Activated B cell treated with CpG ODN at 0.5 μM for 24 hours (primary cell): Measurements from ENCODE around the gene PDCD7. TPM values are rescaled to one million over a fixed set of nuclear protein-coding genes. Genes with fewer than 3 reads are reported as not detected.

Experiments used
- ATAC-seq: fragments of 200-7000 bp; cut with Tn5 transposase; one replicate; pipeline ENCODE4 v1.10.0; 2021; ENCODE audit warnings: low read depth, mild to moderate bottlenecking, moderate library complexity
- CTCF ChIA-PET: fragments of 350-600 bp; sonication (Branson Sonifier 250); formaldehyde crosslinking; loops from one replicate; lab custom pipeline; 2021; ENCODE audit warnings: antibody characterized with exemption; lab: Charles Lee
- POLR2A ChIA-PET: fragments of 350-600 bp; sonication (Branson Sonifier 250); formaldehyde crosslinking; loops from one replicate; lab custom pipeline; 2021; ENCODE audit warnings: antibody characterized with exemption; lab: Charles Lee
- DNase-seq: peaks from one replicate; pipeline ENCODE4 v3.0.0; 2022
- H3K27ac Mint-ChIP-seq: one replicate; pipeline ENCODE4 v1.8.0; 2020; ENCODE audit warnings: mixed read lengths
- H3K27me3 Mint-ChIP-seq: one replicate; pipeline ENCODE4 v1.8.0; 2021; ENCODE audit warnings: mixed read lengths
- H3K36me3 Mint-ChIP-seq: one replicate; pipeline ENCODE4 v1.8.0; 2021; ENCODE audit warnings: low read depth, mixed read lengths
- H3K4me1 Mint-ChIP-seq: one replicate; pipeline ENCODE4 v1.8.0; 2021; ENCODE audit warnings: mixed read lengths
- H3K4me3 Mint-ChIP-seq: one replicate; pipeline ENCODE4 v1.8.0; 2020; ENCODE audit warnings: mild to moderate bottlenecking, mixed read lengths
- H3K9me3 Mint-ChIP-seq: one replicate; pipeline ENCODE4 v1.8.0; 2020; ENCODE audit warnings: mixed read lengths
- intact Hi-C: fragments of 100-400 bp; cut with micrococcal nuclease; formaldehyde crosslinking; loops from one replicate; pipeline ENCODE4 v1.15.1; 2024
- total RNA-seq: library from RNA; stranded (reverse); gene quantifications from 2 replicates; pipeline ENCODE4 v1.2.3, GENCODE V29; 2022
- TF ChIP-seq, protein P1 (sequence below): fragments of 200-600 bp; IDR thresholded peaks from one replicate; pipeline ENCODE4 v1.8.0; 2022; ENCODE audit warnings: antibody characterized with exemption, mild to moderate bottlenecking

The PDCD7 gene
- total RNA-seq, 1 donor from 2014 or later, result 30.7 TPM

DNA sequence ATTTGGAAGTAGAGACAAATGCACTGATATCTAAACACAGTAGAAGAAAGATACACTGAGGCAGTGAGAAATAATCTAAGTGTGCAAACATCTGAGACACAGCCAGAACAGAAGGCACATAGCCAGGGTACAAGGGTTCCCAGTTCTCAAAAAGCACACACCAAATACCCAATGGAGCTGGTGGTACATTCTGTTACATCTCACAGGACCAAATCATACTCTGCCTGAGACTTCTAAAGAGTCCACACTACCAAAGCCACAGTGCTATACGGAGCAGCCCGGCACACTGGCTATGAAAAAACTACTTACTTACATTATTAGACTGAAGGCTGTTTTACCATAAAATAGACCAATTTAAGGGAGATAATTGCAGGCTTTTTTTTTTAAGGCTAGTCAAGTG is 32.3 kb upstream of the PDCD7 start:
- CTCF ChIA-PET, result no interaction called here
- Mint-ChIP-seq H3K27ac (no peak overlapping the region), H3K36me3 (peaks cover 46% of the 10 kb centered on the region), H3K4me1 (no peaks in the 10 kb centered on the region), H3K27me3 (no peaks in the 10 kb centered on the region), H3K4me3 (no peak overlapping the region), H3K9me3 (no peaks in the 10 kb centered on the region)
- DNase-seq (no peak), ATAC-seq (no peak)
- intact Hi-C loops, result no loop called here
- TF ChIP-seq, protein P1, sequence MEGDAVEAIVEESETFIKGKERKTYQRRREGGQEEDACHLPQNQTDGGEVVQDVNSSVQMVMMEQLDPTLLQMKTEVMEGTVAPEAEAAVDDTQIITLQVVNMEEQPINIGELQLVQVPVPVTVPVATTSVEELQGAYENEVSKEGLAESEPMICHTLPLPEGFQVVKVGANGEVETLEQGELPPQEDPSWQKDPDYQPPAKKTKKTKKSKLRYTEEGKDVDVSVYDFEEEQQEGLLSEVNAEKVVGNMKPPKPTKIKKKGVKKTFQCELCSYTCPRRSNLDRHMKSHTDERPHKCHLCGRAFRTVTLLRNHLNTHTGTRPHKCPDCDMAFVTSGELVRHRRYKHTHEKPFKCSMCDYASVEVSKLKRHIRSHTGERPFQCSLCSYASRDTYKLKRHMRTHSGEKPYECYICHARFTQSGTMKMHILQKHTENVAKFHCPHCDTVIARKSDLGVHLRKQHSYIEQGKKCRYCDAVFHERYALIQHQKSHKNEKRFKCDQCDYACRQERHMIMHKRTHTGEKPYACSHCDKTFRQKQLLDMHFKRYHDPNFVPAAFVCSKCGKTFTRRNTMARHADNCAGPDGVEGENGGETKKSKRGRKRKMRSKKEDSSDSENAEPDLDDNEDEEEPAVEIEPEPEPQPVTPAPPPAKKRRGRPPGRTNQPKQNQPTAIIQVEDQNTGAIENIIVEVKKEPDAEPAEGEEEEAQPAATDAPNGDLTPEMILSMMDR, result no peak
- POLR2A ChIA-PET, result interaction anchor here (0.6 kb wide), 1 partner anchor 34 kb away, joined by 4 read pairs; no protein-coding TSS in a partner anchor

DNA sequence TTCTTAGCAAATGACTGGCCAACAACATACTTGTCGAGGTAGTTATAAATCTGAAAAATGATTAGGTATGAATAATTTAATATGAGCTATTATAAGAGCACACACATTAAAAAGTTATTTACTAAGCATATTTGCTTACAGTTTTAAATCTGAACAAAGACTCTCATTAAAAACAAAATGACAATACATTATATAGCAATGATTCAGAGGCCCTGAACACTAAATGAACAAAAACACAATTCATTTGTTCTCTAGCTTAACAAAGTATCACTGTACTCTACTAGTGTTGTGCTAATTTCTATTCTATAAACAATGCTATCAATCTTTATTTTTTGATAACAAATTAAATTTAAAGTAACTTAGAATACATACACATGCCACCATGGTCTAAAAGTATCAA is 30.5 kb upstream of the PDCD7 start:
- ATAC-seq (no peak), DNase-seq (no peak)
- no peaks in the 10 kb centered on the region for H3K4me1 Mint-ChIP-seq
- H3K27me3 Mint-ChIP-seq, result no peaks in the 10 kb centered on the region
- H3K4me3 Mint-ChIP-seq, result no peak overlapping the region
- H3K36me3 Mint-ChIP-seq, result peaks cover 42% of the 10 kb centered on the region
- CTCF ChIA-PET, result no interaction called here
- TF ChIP-seq, protein P1, result no peak
- POLR2A ChIA-PET, result no interaction called here
- H3K27ac Mint-ChIP-seq, result no peak overlapping the region
- intact Hi-C loops, result no loop called here
- no peaks in the 10 kb centered on the region for H3K9me3 Mint-ChIP-seq

DNA sequence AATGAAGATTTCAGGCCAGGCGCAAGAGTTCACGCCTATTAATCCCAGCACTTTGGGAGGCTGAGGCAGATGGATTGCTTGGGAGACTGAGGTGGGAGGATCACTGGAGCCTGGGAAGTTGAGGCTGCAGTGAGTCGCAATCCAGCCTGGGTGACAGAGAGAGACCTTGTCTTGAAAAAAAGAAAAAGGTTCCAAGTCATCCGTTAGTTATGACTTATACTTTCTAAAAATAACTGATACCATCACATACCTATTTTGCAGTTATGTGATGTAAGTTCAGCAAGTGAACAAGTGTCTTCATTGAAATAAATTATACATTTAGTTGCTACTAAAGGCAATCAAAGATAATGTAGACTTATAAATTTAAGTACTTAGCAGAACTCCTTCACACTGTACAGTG is 29.4 kb upstream of the PDCD7 start:
- Mint-ChIP-seq H3K4me3 (no peak overlapping the region), H3K9me3 (no peaks in the 10 kb centered on the region), H3K27me3 (no peaks in the 10 kb centered on the region), H3K27ac (no peak overlapping the region), H3K4me1 (no peaks in the 10 kb centered on the region), H3K36me3 (peaks cover 47% of the 10 kb centered on the region)
- intact Hi-C loops, result loop anchor here (2.0 kb wide), 1 partner anchor 14 kb away; no protein-coding TSS in a partner anchor
- DNase-seq (no peak), ATAC-seq (no peak)
- CTCF ChIA-PET, result no interaction called here
- TF ChIP-seq, protein P1, result no peak
- POLR2A ChIA-PET, result no interaction called here

DNA sequence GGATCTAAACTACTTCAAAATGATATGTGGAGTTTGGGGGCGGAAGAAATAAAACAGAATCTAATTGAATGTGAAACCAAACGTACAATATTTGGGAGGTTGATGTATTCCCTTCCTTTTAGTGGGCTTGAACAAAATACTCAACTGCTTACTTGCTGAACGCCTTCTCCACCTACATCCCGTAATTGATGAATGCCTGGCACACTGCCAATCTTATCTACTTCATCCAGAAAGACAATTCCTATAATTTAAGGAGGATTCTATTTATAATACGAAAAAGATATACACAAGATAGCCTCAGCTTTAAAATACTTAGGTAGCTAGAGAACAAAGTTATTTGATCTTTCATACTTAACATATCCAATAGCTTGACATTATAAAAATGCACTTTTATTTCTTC is 23.1 kb upstream of the PDCD7 start:
- DNase-seq (no peak), ATAC-seq (no peak)
- TF ChIP-seq, protein P1, result no peak
- H3K4me1 Mint-ChIP-seq, result no peaks in the 10 kb centered on the region
- ChIA-PET POLR2A (no interaction called here), CTCF (no interaction called here)
- H3K27me3 Mint-ChIP-seq, result no peaks in the 10 kb centered on the region
- intact Hi-C loops, result no loop called here
- H3K27ac Mint-ChIP-seq, result no peak overlapping the region
- no peaks in the 10 kb centered on the region for H3K9me3 Mint-ChIP-seq
- H3K4me3 Mint-ChIP-seq, result no peak overlapping the region
- peaks cover 68% of the 10 kb centered on the region for H3K36me3 Mint-ChIP-seq

DNA sequence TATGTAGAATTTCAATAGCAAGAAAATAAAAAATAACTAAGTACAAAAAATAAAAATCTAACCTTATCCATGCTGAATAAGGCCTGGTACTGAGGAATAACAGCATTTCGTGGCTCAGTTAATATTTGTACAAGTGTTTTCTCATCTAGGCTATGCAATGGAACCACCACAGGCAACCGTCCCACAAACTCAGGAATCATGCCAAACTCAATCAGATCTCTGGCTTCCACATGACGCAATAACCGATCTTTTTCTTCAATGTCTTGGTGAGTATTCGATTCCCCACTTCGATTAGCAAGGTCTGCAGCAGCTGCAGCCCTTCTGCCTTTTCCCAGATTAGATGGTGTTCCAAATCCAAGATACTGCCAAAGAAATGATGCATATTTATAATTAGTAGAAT is 21.1 kb upstream of the PDCD7 start:
- Mint-ChIP-seq H3K27ac (no peak overlapping the region), H3K4me3 (no peak overlapping the region), H3K9me3 (no peaks in the 10 kb centered on the region), H3K27me3 (no peaks in the 10 kb centered on the region), H3K4me1 (no peaks in the 10 kb centered on the region), H3K36me3 (peaks cover 73% of the 10 kb centered on the region)
- intact Hi-C loops, result no loop called here
- ATAC-seq (no peak), DNase-seq (no peak)
- TF ChIP-seq, protein P1, result no peak
- ChIA-PET CTCF (no interaction called here), POLR2A (no interaction called here)
